ENCODE results near the gene GDA.

The GDA gene

DNA sequence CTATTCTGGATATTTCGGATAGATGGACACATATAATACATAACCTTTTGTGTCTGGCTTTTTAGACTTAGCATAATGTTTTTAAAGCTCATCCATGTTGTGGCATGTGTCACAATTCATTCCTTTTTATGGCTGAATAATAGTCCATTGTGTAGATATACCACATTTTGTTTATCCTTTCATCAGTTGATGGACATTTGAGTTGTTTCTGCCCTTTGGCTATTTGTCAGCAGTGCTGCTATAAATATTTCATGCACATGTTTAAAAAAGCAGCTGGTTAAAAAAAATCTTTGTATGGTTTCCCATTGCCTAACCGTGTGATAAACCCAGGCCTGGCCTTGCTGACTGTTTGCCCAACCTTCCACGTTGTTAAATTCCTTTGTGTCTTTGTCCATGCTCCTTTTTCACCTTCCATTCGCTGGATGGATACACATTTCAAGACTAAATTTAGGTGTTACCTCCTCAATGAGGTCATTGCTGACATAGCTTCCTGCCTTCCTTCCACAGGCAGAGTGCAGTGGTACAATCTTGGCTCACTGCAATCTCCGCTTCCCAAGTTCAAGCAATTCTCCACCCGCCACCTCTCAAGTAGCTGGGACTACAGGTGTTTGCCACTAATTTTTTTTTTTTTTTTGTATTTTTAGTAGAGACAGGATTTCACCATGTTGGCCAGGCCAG lies 11.3 kb downstream of the GDA start:
- DNase-seq (ENCODE audit: extremely low read depth, low read depth), result no peak
- TF ChIP-seq, protein P1, sequence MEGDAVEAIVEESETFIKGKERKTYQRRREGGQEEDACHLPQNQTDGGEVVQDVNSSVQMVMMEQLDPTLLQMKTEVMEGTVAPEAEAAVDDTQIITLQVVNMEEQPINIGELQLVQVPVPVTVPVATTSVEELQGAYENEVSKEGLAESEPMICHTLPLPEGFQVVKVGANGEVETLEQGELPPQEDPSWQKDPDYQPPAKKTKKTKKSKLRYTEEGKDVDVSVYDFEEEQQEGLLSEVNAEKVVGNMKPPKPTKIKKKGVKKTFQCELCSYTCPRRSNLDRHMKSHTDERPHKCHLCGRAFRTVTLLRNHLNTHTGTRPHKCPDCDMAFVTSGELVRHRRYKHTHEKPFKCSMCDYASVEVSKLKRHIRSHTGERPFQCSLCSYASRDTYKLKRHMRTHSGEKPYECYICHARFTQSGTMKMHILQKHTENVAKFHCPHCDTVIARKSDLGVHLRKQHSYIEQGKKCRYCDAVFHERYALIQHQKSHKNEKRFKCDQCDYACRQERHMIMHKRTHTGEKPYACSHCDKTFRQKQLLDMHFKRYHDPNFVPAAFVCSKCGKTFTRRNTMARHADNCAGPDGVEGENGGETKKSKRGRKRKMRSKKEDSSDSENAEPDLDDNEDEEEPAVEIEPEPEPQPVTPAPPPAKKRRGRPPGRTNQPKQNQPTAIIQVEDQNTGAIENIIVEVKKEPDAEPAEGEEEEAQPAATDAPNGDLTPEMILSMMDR (IDR thresholded peaks at IDR 0.05; ENCODE audit: low read depth, low read length), result no peak

GRCh38 chr9:72165326-72165725 lies 16.1 kb downstream of the GDA start:
- TF ChIP-seq, protein P1 (IDR thresholded peaks at IDR 0.05; ENCODE audit: low read depth, low read length), result no peak

GRCh38 chr9:72165821-72166547 lies 16.7 kb downstream of the GDA start:
- TF ChIP-seq, protein P1 (IDR thresholded peaks at IDR 0.05; ENCODE audit: low read depth, low read length), result no peak
- DNase-seq (ENCODE audit: extremely low read depth, low read depth), result no peak

More at GRCh38 chr9:72165326-72165725, 16.1 kb downstream of the GDA start:
- no peak for DNase-seq (ENCODE audit: extremely low read depth, low read depth)

GRCh38 chr9:72168075-72168474 lies 18.8 kb downstream of the GDA start:
- TF ChIP-seq, protein P1 (IDR thresholded peaks at IDR 0.05; ENCODE audit: low read depth, low read length), result no peak
- no peak for DNase-seq (ENCODE audit: extremely low read depth, low read depth)

DNA sequence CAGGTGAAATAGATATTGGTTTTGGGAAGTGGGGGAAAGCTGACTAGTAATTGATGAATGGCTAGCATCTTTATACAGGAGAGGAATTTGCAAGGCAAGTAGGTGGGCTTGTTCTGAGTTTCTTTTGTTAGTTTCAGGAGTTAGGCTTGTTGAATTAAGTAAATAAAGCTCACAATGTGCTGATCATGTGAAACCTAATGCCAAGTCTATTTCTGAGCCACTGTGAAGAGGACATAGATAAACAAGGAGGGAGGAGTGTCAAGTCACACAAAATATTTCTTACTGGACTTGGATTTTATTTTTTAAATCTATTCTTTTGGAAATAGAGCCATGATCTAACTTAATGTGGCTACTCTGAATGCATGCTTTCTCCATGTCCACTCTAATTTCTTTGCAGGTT lies 19.9 kb downstream of the GDA start:
- TF ChIP-seq, protein P1 (IDR thresholded peaks at IDR 0.05; ENCODE audit: low read depth, low read length), result no peak
- no peak for DNase-seq (ENCODE audit: extremely low read depth, low read depth)

GRCh38 chr9:72173080-72173479 lies 23.8 kb downstream of the GDA start:
- DNase-seq (ENCODE audit: extremely low read depth, low read depth), result no peak
- TF ChIP-seq, protein P1 (IDR thresholded peaks at IDR 0.05; ENCODE audit: low read depth, low read length), result no peak

- no peak for DNase-seq (ENCODE audit: extremely low read depth, low read depth)
- TF ChIP-seq, protein P1 (IDR thresholded peaks at IDR 0.05; ENCODE audit: low read depth, low read length), result no peak
Measured at GRCh38 chr9:72185561-72185960, 36.3 kb downstream of the GDA start.
